Breast epithelium (tissue), 4 donors: ENCODE data around the gene RAPGEF4. TPM values are rescaled to one million over a fixed set of nuclear protein-coding genes. Genes with fewer than 3 reads are reported as not detected.
A peak's percentile ranks its signal among the peaks of the same experiment; 100 is the strongest.

ENCODE experiments used
- DNase-seq, 2 donors: peaks; one replicate each; pipeline ENCODE4 v3.0.0-alpha.2; 2019; ENCODE audit warnings: low spot score in 2 of 2
- H3K27ac ChIP-seq, 2 donors: fragments of 200-600 bp; sonication (generic) in 1 of 2; one replicate each; pipeline ENCODE4 v1.5.1; 2016 to 2019; ENCODE audit warnings: mild to moderate bottlenecking in 1 of 2
- H3K27me3 ChIP-seq, 2 donors: fragments of 200-600 bp; sonication (generic) in 1 of 2; one replicate each; pipeline versions ENCODE4 v1.5.1 to v1.6.0; 2017 to 2019; ENCODE audit warnings: control low read depth in 1 of 2, mild to moderate bottlenecking in 1 of 2
- H3K36me3 ChIP-seq: fragments of 200-600 bp; one replicate; pipeline ENCODE4 v1.5.1; 2019
- H3K4me1 ChIP-seq, 2 donors: fragments of 200-600 bp; sonication (generic); one replicate each; pipeline ENCODE4 v1.5.1; 2016 to 2019; ENCODE audit warnings: control low read depth in 1 of 2
- H3K4me3 ChIP-seq, 3 donors: fragments of 200-600 bp; sonication (generic); 1 replicate in 2 of 3; 2 replicates in 1 of 3; pipeline ENCODE4 v1.5.1; 2016 to 2019; ENCODE audit warnings: mild to moderate bottlenecking in 3 of 3, moderate library complexity in 2 of 3
- H3K9me3 ChIP-seq, 2 donors: fragments of 200-600 bp; sonication (generic) in 1 of 2; one replicate each; pipeline ENCODE4 v1.5.1; 2016 to 2019; ENCODE audit warnings: control low read depth in 1 of 2
- CTCF ChIP-seq, 3 donors: fragments of 450-650 bp; IDR thresholded peaks; one replicate each; pipeline ENCODE4 v1.5.1; 2016 to 2017; ENCODE audit warnings: antibody characterized with exemption in 3 of 3, mild to moderate bottlenecking in 3 of 3, moderate library complexity in 3 of 3
- POLR2A ChIP-seq: fragments of 450-650 bp; IDR thresholded peaks from one replicate; pipeline ENCODE4 v1.6.1; 2016; ENCODE audit warnings: antibody characterized with exemption, mild to moderate bottlenecking, moderate library complexity
- POLR2AphosphoS5 ChIP-seq, 3 donors: sonication (generic); formaldehyde crosslinking; IDR thresholded peaks; one replicate each; pipeline ENCODE4 v1.6.1; 2017; ENCODE audit warnings: antibody characterized with exemption in 3 of 3
- intact Hi-C: fragments of 100-400 bp; cut with DNase I; formaldehyde crosslinking; loops from one replicate; pipeline ENCODE4 v1.15.1; 2023; ENCODE audit warnings: low total_unique reads
- total RNA-seq, 3 donors: library from RNA; depleted of rRNA; stranded (reverse); fragments of >200 nt; gene quantifications; one replicate each; pipeline ENCODE4 v1.1.0, GENCODE V29; 2016

RAPGEF4 gene
- total RNA-seq, 3 donors from 2014 or later, result 7.7 to 12.8 (median 11.6) TPM

- intact Hi-C loops, result loop anchor here (2.0 kb wide), 1 partner anchor 119 kb away; no protein-coding TSS in a partner anchor
- Histone ChIP-seq H3K36me3 (no peaks in the 10 kb centered on the region), H3K9me3 (no peaks in the 10 kb centered on the region), H3K27me3 (no peaks in the 10 kb centered on the region), H3K27ac (peak overlapping the region; percentile 72 to 76), H3K4me3 (peak overlapping the region in 2 of 3 donors; percentile 26 to 46), H3K4me1 (no peaks in the 10 kb centered on the region)
- TF ChIP-seq POLR2AphosphoS5 (IDR thresholded peaks at IDR 0.05) (peak in 1 of 3 donors; percentile 22), POLR2A (no peak)
- DNase-seq, result no peak
These were observed 195.7 kb downstream of the RAPGEF4 start for GRCh38 chr2:172931256-172931894.

GRCh38 chr2:172931918-172932520, 196.4 kb downstream of the RAPGEF4 start:
- H3K27me3 ChIP-seq, result no peaks in the 10 kb centered on the region
- H3K9me3 ChIP-seq, result no peaks in the 10 kb centered on the region
- H3K27ac ChIP-seq, result peak overlapping the region; percentile 72 to 76
- DNase-seq, result peak in 1 of 2 donors; percentile 25
- H3K36me3 ChIP-seq, result no peaks in the 10 kb centered on the region
- TF ChIP-seq POLR2AphosphoS5 (IDR thresholded peaks at IDR 0.05) (no peak), CTCF (IDR thresholded peaks at IDR 0.05) (peak; percentile 49 to 58 (median 57))
- no peaks in the 10 kb centered on the region for H3K4me1 ChIP-seq
- intact Hi-C loops, result loop anchor here (2.0 kb wide), 1 partner anchor 119 kb away; no protein-coding TSS in a partner anchor
- peak overlapping the region in 2 of 3 donors; percentile 26 to 46 for H3K4me3 ChIP-seq

GRCh38 chr2:172937884-172938712, 202.5 kb downstream of the RAPGEF4 start:
- Histone ChIP-seq H3K4me1 (no peaks in the 10 kb centered on the region), H3K36me3 (no peaks in the 10 kb centered on the region), H3K4me3 (no peak overlapping the region), H3K27me3 (no peaks in the 10 kb centered on the region), H3K9me3 (no peaks in the 10 kb centered on the region), H3K27ac (no peak overlapping the region)
- TF ChIP-seq CTCF (IDR thresholded peaks at IDR 0.05), result no peak
- no peak for TF ChIP-seq POLR2AphosphoS5 (IDR thresholded peaks at IDR 0.05)
- no peak for DNase-seq
- intact Hi-C loops, result no loop called here

- intact Hi-C loops, result no loop called here
- Histone ChIP-seq H3K4me3 (no peak overlapping the region), H3K9me3 (no peaks in the 10 kb centered on the region), H3K36me3 (no peaks in the 10 kb centered on the region), H3K27ac (no peak overlapping the region), H3K4me1 (no peaks in the 10 kb centered on the region), H3K27me3 (no peaks in the 10 kb centered on the region)
- no peak for DNase-seq
- TF ChIP-seq CTCF (IDR thresholded peaks at IDR 0.05) (no peak), POLR2AphosphoS5 (IDR thresholded peaks at IDR 0.05) (no peak), POLR2A (no peak)
These were observed 203.2 kb downstream of the RAPGEF4 start for GRCh38 chr2:172938713-172939375.

- DNase-seq, result no peak
- Histone ChIP-seq H3K27me3 (no peaks in the 10 kb centered on the region), H3K9me3 (no peaks in the 10 kb centered on the region), H3K36me3 (no peaks in the 10 kb centered on the region), H3K4me3 (no peak overlapping the region), H3K27ac (no peak overlapping the region), H3K4me1 (no peaks in the 10 kb centered on the region)
- TF ChIP-seq POLR2A, result no peak
- no peak for TF ChIP-seq POLR2AphosphoS5 (IDR thresholded peaks at IDR 0.05)
- TF ChIP-seq CTCF (IDR thresholded peaks at IDR 0.05), result no peak
- intact Hi-C loops, result no loop called here
These were observed 207.9 kb downstream of the RAPGEF4 start for GRCh38 chr2:172943539-172943938.
